Measurements from ENCODE around the gene SLC28A1. TPM values are rescaled to one million over a fixed set of nuclear protein-coding genes. Genes with fewer than 3 reads are reported as not detected.

SLC28A1 gene, protein sequence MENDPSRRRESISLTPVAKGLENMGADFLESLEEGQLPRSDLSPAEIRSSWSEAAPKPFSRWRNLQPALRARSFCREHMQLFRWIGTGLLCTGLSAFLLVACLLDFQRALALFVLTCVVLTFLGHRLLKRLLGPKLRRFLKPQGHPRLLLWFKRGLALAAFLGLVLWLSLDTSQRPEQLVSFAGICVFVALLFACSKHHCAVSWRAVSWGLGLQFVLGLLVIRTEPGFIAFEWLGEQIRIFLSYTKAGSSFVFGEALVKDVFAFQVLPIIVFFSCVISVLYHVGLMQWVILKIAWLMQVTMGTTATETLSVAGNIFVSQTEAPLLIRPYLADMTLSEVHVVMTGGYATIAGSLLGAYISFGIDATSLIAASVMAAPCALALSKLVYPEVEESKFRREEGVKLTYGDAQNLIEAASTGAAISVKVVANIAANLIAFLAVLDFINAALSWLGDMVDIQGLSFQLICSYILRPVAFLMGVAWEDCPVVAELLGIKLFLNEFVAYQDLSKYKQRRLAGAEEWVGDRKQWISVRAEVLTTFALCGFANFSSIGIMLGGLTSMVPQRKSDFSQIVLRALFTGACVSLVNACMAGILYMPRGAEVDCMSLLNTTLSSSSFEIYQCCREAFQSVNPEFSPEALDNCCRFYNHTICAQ
- total RNA-seq (2014; rRNA removed; shearing (Covaris generic)), result not detected in 2 replicates

DNA sequence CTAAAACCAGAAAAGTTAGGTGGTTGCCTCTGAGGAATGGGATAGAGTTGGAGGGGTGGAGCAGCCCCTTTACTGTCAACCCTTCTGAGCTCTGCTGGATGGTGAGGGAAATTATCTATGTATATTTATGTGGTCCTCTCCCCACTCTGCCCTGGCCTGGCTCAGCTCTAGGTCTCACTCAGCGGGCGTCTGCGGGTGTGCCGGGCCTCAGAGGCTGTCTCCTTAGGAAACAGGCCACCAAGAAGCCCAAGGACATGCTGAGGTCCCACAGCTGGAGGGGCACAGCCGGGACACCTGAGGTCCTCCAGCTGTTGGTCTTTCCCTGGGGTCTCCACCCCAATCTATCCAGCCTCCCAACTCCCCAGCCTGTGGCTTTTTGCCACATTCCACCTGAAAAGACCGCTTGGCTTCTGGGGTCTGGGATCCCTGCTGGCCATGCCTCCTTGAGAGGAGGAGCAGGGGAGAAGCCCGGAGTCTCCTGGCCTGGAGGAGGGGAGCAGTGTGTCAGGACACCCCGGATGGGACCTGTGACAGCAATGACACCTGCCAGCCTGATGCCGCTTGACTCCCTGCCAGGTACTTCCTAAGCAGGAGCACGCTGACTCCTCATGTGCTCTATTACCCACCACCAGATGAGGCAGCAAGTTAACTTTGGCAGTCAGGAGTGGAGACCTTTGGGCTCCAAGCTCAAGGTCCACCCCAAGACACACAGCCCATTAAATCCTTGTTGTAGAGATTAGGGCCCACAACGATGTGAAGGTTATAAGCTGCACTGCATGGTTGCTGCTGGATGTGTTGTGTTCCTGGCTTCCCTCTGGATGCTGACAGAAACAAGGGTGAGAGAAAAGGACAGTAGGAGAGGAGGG, at the start of gene SLC28A1:
TSS of gene SLC28A1 (plus strand) at position 747 of the 866 bp plus-strand sequence. CDS start 3,099 bp downstream, outside the sequence.

DNA sequence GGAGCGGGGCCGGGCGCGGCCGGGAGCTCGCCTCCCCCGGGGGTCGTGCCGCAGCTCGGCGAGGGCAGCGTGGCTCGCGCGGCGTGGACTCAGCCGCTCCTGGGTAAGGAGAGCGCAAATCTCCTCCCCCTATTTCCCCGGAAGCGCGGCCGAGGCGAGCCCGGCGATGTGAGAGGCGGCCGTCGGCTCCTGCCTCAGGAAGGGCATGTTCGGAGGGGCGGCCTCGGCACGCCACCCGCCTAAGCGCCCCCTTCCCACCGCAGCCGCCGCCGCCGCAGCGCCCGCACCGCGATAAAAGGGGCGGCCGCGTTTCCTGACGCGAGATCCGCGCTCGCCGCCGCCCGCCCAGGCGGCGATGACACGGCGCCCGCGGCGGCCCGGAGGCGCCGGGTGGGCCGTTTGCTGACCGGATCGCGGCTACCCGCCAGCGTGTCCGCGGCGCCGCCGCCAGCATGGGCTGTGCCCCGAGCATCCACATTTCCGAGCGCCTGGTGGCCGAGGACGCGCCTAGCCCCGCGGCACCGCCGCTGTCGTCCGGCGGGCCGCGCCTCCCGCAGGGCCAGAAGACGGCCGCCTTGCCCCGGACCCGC, 97.3 kb downstream of the SLC28A1 start, which contains the start of gene PDE8A:
TSS of gene PDE8A (plus strand) at position 146 of the 590 bp plus-strand sequence. CDS start at position 453, 307 bp downstream.

Small RNA genes lying within 50 kb of the gene (small RNA-seq; reads per million reads assigned to genes)
- not detected for gene RF00402
- not detected for gene RNU6-339P
- not detected for gene RNU6-796P

Other genes starting within 250 kb of the SLC28A1 start
- gene WDR73, start 230.4 kb upstream of the SLC28A1 start, total RNA-seq (2014; rRNA removed; shearing (Covaris generic)), result 32.4 and 53.0 TPM in 2 replicates
- gene NMB, start 226.5 kb upstream of the SLC28A1 start, total RNA-seq (2014; rRNA removed; shearing (Covaris generic)), result 24.9 and 33.5 TPM in 2 replicates
- gene SEC11A, start 168.5 kb upstream of the SLC28A1 start, total RNA-seq (2014; rRNA removed; shearing (Covaris generic)), result 184 and 200 TPM in 2 replicates
- gene ZNF592, start 136.1 kb upstream of the SLC28A1 start, total RNA-seq (2014; rRNA removed; shearing (Covaris generic)), result 11.2 and 13.4 TPM in 2 replicates
- 0.23 and 0.42 TPM in 2 replicates for gene ALPK3, start 67.3 kb upstream of the SLC28A1 start, total RNA-seq (2014; rRNA removed; shearing (Covaris generic))
- 22.0 and 30.5 TPM in 2 replicates for gene PDE8A, start 97.2 kb downstream of the SLC28A1 start, total RNA-seq (2014; rRNA removed; shearing (Covaris generic))